GM12892 (cell line): ENCODE measurements around the gene PKIB.

Source experiments
- DNase-seq: peaks from one replicate; pipeline ENCODE4 v3.0.0; 2011; ENCODE audit not compliant: insufficient read length
- FAIRE-seq: peaks from 2 replicates; lab custom pipeline; 2011; peaks lifted over from hg19 to GRCh38; lab: Jason Lieb, UNC
- POLR2A ChIP-seq: IDR thresholded peaks from 2 replicates; pipeline ENCODE4 v1.6.1; 2011; ENCODE audit warnings: low read depth, low read length, control low read depth
- POLR2AphosphoS5 ChIP-seq: IDR thresholded peaks from 2 replicates; pipeline ENCODE4 v1.6.1; 2011; ENCODE audit warnings: low read depth, low read length, control low read depth
- TAF1 ChIP-seq: IDR thresholded peaks from 2 replicates; pipeline ENCODE4 v1.6.1; 2011; ENCODE audit warnings: low read depth, mild to moderate bottlenecking, control low read depth, low read length, borderline replicate concordance

The PKIB gene

DNA sequence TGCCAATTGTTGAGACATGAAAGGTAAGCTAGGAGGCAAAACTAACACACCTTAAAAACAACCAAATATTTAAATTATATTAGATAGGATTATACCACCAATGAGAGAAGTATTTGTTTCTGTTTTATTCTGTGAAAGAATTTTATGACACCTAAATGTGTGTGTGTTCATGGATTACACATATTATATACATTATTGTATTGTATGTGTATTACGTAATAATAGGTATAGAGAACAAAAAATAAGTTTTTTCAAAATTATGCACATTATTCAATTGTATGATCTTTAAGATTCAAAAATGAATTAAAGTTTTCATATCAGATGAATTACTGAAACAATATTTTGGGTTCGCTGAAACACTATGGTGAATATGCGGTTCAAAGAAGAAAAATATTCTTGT lies 85.0 kb downstream of the PKIB start:
- no peak for TF ChIP-seq POLR2AphosphoS5
- no peak for TF ChIP-seq POLR2A
- TF ChIP-seq TAF1, result no peak
- FAIRE-seq, result no peak
- no peak for DNase-seq

- no peak for TF ChIP-seq TAF1
- TF ChIP-seq POLR2A, result no peak
- TF ChIP-seq POLR2AphosphoS5, result no peak
- FAIRE-seq (no peak), DNase-seq (no peak)
Observed at GRCh38 chr6:122696079-122696478, 85.9 kb downstream of the PKIB start.

GRCh38 chr6:122696853-122697252 lies 86.6 kb downstream of the PKIB start:
- FAIRE-seq, result no peak
- TF ChIP-seq POLR2AphosphoS5, result no peak
- no peak for TF ChIP-seq TAF1
- TF ChIP-seq POLR2A, result no peak
- DNase-seq, result no peak

GRCh38 chr6:122697458-122697857 lies 87.3 kb downstream of the PKIB start:
- DNase-seq, result no peak
- TF ChIP-seq TAF1, result no peak
- no peak for TF ChIP-seq POLR2A
- FAIRE-seq, result no peak

DNA sequence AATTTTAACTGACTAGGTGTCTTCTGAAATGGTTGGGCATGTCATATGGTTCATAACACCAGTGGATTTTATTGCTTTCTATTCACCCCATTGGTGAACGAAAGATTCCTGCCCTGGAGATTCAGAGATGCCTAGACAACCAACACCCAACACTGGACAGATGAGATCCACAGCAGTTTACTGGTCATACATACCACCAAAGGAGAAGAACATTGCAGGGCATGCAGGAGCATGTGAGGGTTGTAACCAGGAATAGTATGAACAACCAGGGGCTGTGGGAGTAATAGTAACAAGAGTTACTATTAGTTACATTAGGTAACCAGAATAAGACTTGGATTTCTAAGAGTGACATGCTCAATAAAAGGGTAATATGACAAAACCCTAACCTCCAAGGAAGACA lies 91.5 kb downstream of the PKIB start:
- DNase-seq, result no peak
- FAIRE-seq, result no peak
- TF ChIP-seq POLR2A (no peak), TAF1 (no peak), POLR2AphosphoS5 (no peak)

- DNase-seq (no peak), FAIRE-seq (no peak)
- TF ChIP-seq POLR2A (no peak), TAF1 (no peak), POLR2AphosphoS5 (no peak)
Observed at GRCh38 chr6:122702841-122703240, 92.6 kb downstream of the PKIB start.

- TF ChIP-seq POLR2A, result no peak
- no peak for TF ChIP-seq POLR2AphosphoS5
- TF ChIP-seq TAF1, result no peak
- FAIRE-seq (no peak), DNase-seq (no peak)
Observed at GRCh38 chr6:122704066-122704465, 93.9 kb downstream of the PKIB start.

GRCh38 chr6:122709922-122710512 lies 99.8 kb downstream of the PKIB start:
- FAIRE-seq (no peak), DNase-seq (no peak)
- TF ChIP-seq POLR2AphosphoS5 (no peak), POLR2A (no peak), TAF1 (no peak)

- FAIRE-seq (no peak), DNase-seq (no peak)
Observed at GRCh38 chr6:122710908-122711635, 100.9 kb downstream of the PKIB start.

DNA sequence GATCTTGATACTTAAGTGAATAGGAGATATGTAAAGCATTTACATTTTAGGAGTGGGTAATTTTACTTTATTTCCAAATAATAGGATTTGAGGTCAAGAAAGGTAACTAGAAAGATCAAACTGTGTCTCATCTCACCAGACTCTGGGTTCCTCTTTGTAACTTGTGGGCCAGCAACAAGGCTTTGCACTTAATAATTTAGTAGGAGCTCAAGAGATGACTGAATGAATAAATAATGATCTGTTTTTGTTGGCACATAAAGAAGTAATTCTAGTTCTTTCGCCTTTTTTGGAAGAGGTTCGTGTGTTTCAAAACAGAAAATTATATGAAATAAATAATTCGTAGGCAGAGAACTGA lies 101.9 kb downstream of the PKIB start:
- no peak for DNase-seq
- TF ChIP-seq POLR2A (no peak), POLR2AphosphoS5 (no peak), TAF1 (no peak)
- no peak for FAIRE-seq

More at GRCh38 chr6:122710908-122711635, 100.9 kb downstream of the PKIB start:
- no peak for TF ChIP-seq POLR2A
- TF ChIP-seq POLR2AphosphoS5, result no peak
- no peak for TF ChIP-seq TAF1

GRCh38 chr6:122712448-122713137 lies 102.4 kb downstream of the PKIB start:
- FAIRE-seq (no peak), DNase-seq (no peak)
- no peak for TF ChIP-seq POLR2A
- no peak for TF ChIP-seq POLR2AphosphoS5
- TF ChIP-seq TAF1, result no peak

- no peak for DNase-seq
- no peak for TF ChIP-seq TAF1
- TF ChIP-seq POLR2AphosphoS5, result no peak
- TF ChIP-seq POLR2A, result no peak
- FAIRE-seq, result no peak
Observed at GRCh38 chr6:122713138-122713537, 102.9 kb downstream of the PKIB start.

DNA sequence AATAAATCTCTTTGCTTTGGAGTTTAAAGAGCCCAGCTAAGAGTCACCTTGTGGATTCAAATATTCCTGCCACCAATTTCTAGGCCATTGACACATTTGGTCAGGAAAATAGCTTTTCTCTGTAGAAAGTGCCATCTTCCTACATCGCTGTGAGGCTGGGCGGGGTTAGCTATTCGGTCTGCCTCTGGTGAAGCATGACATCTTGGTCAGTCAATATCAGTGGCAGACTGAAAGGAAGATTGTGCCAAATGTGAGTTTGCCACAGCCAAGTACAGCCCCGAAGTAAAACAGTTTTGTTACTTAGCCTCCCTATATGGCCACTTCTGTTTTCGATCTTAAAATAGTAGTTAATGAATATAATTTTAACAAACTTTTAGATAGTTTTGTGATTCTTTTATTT lies 103.9 kb downstream of the PKIB start:
- FAIRE-seq (no peak), DNase-seq (no peak)

More for the DNA sequence above, 103.9 kb downstream of the PKIB start:
- TF ChIP-seq TAF1 (no peak), POLR2AphosphoS5 (no peak), POLR2A (no peak)
